Endothelial cell (in vitro differentiated cells): ENCODE results near the gene TCAP. TPM values are rescaled to one million over a fixed set of nuclear protein-coding genes. Genes with fewer than 3 reads are reported as not detected.

Source experiments
- DNase-seq: peaks from one replicate; pipeline ENCODE4 v3.0.0; 2021; ENCODE audit warnings: low spot score
- H3K27ac Mint-ChIP-seq: one replicate; pipeline ENCODE4 v1.8.0; 2021; ENCODE audit warnings: mixed read lengths, inconsistent platforms; ENCODE audit not compliant: unreplicated experiment
- H3K27me3 Mint-ChIP-seq: one replicate; pipeline ENCODE4 v1.8.0; 2021; ENCODE audit warnings: mild to moderate bottlenecking, moderate library complexity, mixed read lengths, inconsistent platforms; ENCODE audit not compliant: unreplicated experiment
- H3K36me3 Mint-ChIP-seq: one replicate; pipeline ENCODE4 v1.8.0; 2021; ENCODE audit warnings: mild to moderate bottlenecking, low read depth, mixed read lengths, inconsistent platforms; ENCODE audit not compliant: unreplicated experiment
- H3K4me1 Mint-ChIP-seq: one replicate; pipeline ENCODE4 v1.8.0; 2021; ENCODE audit warnings: mild to moderate bottlenecking, mixed read lengths, inconsistent platforms; ENCODE audit not compliant: unreplicated experiment
- H3K4me3 Mint-ChIP-seq: one replicate; pipeline ENCODE4 v1.8.0; 2021; ENCODE audit warnings: mild to moderate bottlenecking, mixed read lengths, inconsistent platforms; ENCODE audit not compliant: unreplicated experiment
- H3K9me3 Mint-ChIP-seq: one replicate; pipeline ENCODE4 v1.8.0; 2021; ENCODE audit warnings: mixed read lengths, inconsistent platforms; ENCODE audit not compliant: unreplicated experiment
- total RNA-seq: library from RNA; stranded (reverse); fragmentation: NEBNext Ultra II Directional; extraction: Animal tissue kit (Norgen Biotek cat#: 25700); gene quantifications from one replicate; pipeline ENCODE4 v1.2.1, GENCODE V29; 2021; ENCODE audit not compliant: unreplicated experiment
- TF ChIP-seq, protein P1 (sequence below): fragments of 200-600 bp; sonication (generic); IDR thresholded peaks from one replicate; pipeline ENCODE4 v1.5.0; 2021; ENCODE audit warnings: antibody characterized with exemption; ENCODE audit not compliant: unreplicated experiment

Gene TCAP
- total RNA-seq, 1 donor from 2014 or later = 1.2 TPM

- H3K27ac Mint-ChIP-seq = no peak overlapping the region
- H3K4me1 Mint-ChIP-seq = no peaks in the 10 kb centered on the region
- H3K4me3 Mint-ChIP-seq = no peak overlapping the region
- TF ChIP-seq, protein P1, sequence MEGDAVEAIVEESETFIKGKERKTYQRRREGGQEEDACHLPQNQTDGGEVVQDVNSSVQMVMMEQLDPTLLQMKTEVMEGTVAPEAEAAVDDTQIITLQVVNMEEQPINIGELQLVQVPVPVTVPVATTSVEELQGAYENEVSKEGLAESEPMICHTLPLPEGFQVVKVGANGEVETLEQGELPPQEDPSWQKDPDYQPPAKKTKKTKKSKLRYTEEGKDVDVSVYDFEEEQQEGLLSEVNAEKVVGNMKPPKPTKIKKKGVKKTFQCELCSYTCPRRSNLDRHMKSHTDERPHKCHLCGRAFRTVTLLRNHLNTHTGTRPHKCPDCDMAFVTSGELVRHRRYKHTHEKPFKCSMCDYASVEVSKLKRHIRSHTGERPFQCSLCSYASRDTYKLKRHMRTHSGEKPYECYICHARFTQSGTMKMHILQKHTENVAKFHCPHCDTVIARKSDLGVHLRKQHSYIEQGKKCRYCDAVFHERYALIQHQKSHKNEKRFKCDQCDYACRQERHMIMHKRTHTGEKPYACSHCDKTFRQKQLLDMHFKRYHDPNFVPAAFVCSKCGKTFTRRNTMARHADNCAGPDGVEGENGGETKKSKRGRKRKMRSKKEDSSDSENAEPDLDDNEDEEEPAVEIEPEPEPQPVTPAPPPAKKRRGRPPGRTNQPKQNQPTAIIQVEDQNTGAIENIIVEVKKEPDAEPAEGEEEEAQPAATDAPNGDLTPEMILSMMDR = no peak
- H3K36me3 Mint-ChIP-seq = peaks cover 18% of the 10 kb centered on the region
- H3K9me3 Mint-ChIP-seq = no peaks in the 10 kb centered on the region
- peaks cover 6% of the 10 kb centered on the region for H3K27me3 Mint-ChIP-seq
- DNase-seq = no peak
Observed at GRCh38 chr17:39711851-39712250, 46.7 kb downstream of the TCAP start.

DNA sequence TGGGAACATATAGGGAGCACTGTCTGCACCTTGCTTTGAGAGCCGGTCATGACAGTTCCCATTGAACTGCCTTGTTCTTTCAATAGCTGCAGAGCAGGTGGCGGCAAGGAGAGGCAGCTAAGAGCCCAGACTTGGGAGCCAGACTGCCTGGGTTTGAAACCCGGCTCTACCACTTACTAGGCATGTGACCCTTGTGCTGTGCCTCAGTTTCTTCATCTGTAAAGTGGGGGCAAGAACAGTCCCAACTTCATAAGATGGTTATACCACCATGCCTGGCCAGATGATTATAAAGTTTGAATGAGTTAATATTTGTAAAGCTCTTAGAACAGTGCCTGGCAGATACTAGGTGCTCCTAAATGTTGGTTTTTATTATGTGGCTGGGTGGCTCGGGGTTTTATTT is 49.1 kb downstream of the TCAP start:
- Mint-ChIP-seq H3K27me3 (peaks cover 5% of the 10 kb centered on the region), H3K36me3 (peaks cover 18% of the 10 kb centered on the region), H3K9me3 (no peaks in the 10 kb centered on the region), H3K4me1 (no peaks in the 10 kb centered on the region), H3K27ac (no peak overlapping the region), H3K4me3 (no peak overlapping the region)
- TF ChIP-seq, protein P1 = no peak
- no peak for DNase-seq

DNA sequence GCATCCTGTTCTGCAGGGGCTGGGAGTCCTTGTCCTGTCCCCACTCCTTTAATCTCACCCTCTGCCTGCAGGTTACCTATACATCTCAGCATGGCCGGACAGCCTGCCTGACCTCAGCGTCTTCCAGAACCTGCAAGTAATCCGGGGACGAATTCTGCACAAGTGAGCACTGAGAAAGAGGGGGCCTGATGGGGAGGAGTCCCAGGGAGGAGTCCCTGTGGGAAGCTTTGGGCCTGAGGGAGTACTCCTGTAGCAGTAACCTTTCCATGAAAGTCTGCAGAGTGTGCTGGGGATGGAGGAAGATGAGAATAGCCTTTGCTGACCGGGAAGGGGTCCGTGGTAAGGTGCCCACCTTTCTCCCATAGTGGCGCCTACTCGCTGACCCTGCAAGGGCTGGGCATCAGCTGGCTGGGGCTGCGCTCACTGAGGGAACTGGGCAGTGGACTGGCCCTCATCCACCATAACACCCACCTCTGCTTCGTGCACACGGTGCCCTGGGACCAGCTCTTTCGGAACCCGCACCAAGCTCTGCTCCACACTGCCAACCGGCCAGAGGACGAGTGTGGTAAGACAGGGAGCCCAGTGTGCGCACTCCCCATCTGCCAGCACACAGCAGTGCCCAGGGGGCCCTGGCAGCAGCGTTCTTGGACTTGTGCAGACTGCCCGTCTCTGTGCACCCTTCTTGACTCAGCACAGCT is 50.4 kb downstream of the TCAP start:
- peaks cover 14% of the 10 kb centered on the region for H3K36me3 Mint-ChIP-seq
- no peak overlapping the region for H3K27ac Mint-ChIP-seq
- no peak overlapping the region for H3K4me3 Mint-ChIP-seq
- no peak for DNase-seq
- H3K27me3 Mint-ChIP-seq = peaks cover 6% of the 10 kb centered on the region
- no peaks in the 10 kb centered on the region for H3K9me3 Mint-ChIP-seq
- TF ChIP-seq, protein P1 = no peak
- no peaks in the 10 kb centered on the region for H3K4me1 Mint-ChIP-seq

Other genes starting within 250 kb of the TCAP start
- gene MED1, start 214.1 kb upstream of the TCAP start, total RNA-seq = 45.8 TPM
- 63.0 TPM for gene CDK12, start 203.9 kb upstream of the TCAP start, total RNA-seq
- gene NEUROD2, start 57.4 kb upstream of the TCAP start, total RNA-seq = not detected
- not detected for gene PPP1R1B, start 38.4 kb upstream of the TCAP start, total RNA-seq
- 77.7 TPM for gene STARD3, start 28.2 kb upstream of the TCAP start, total RNA-seq
- gene PNMT, start 3.1 kb downstream of the TCAP start, total RNA-seq = not detected
- 11.2 TPM for gene PGAP3, start 22.7 kb downstream of the TCAP start, total RNA-seq
- gene ERBB2, start 34.7 kb downstream of the TCAP start, total RNA-seq = 49.0 TPM
- gene MIEN1, start 65.2 kb downstream of the TCAP start, total RNA-seq = 15.5 TPM
- 1.3 TPM for gene GRB7, start 72.6 kb downstream of the TCAP start, total RNA-seq
- gene IKZF3, start 199.0 kb downstream of the TCAP start, total RNA-seq = not detected
- not detected for gene ZPBP2, start 202.9 kb downstream of the TCAP start, total RNA-seq